RWPE1 (cell line): Measurements from ENCODE around the gene SCARF2.

Source experiments
- CTCF ChIA-PET: fragments of 350-600 bp; sonication (Branson Sonifier 250); formaldehyde crosslinking; extraction: SDS; loops from one replicate; lab custom pipeline; 2021; lab: Yijun Ruan, JAX
- POLR2A ChIA-PET: fragments of 400-600 bp; formaldehyde crosslinking; extraction: SDS; loops from one replicate; lab custom pipeline; 2020; ENCODE audit warnings: antibody characterized with exemption; ENCODE audit not compliant: low non-redundant PET; lab: Yijun Ruan, JAX
- DNase-seq: peaks from one replicate; pipeline ENCODE4 v3.0.0; 2012; ENCODE audit warnings: low spot score
- H3K27ac ChIP-seq: fragments of 450-650 bp; 2 replicates; pipeline ENCODE4 v1.5.1; 2017
- CTCF ChIP-seq: fragments of 450-650 bp; conservative IDR thresholded peaks from 2 replicates; pipeline ENCODE4 v1.5.1; 2017; ENCODE audit warnings: low read depth, mild to moderate bottlenecking

The SCARF2 gene

DNA sequence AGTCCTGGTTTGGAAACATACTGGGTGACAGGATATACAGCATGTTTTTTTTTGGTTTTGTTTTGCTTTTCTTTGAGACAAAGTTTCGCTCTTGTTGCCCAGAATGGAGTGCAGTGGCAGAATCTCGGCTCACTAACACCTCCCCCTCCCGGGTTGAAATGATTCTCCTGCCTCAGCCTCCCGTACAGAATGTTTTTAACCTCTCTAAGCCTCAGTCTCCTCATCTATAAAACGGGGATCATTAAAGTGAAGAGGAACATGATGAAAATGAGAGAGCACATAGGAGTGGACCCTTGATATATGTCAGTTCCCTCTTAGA, 28.1 kb upstream of the SCARF2 start:
- CTCF ChIA-PET, result no interaction called here
- H3K27ac ChIP-seq, result no peak overlapping the region
- POLR2A ChIA-PET, result no interaction called here
- DNase-seq, result no peak
- no peak for TF ChIP-seq CTCF

DNA sequence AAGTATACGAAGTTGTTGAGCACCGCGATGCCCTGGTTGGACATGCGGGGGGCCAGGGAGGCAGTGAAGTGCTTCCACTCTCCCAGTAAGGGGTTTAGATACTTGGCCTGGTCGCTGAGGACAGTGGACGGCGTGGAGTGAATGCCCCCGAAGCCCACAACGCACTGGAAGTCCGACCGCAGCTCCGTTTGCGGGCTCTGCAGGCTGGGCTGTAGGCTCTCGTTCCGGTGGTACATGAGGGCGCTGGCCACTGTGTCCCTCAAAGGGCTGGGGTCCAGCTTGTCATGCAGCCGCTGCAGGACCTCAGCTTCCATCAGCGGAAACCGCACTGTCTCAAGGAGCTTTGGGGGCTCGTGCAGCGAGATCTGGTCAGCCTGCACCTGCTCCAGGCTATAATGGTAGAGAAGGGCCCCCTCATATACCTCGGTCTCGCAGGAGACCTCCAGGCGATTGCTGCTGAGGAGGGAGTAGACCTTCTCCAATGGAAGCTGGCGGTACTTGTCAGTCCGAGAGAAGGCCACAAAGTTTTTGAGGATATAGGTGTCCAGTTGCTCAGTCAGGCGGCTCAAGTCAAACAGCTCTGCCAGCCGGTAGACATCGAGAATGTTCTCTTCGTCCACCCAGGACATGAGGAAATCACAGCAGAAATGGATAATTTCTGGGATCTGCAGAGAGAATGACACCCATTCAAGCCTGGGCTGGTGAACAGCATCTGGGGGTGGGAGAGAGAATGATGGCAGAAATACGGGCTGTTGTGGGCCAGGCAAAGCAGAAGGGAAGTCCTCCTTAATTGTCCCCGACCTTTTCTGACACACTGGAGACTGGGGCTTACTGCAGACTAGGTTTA, 27.5 kb upstream of the SCARF2 start:
- no peak for TF ChIP-seq CTCF
- no peak for DNase-seq
- POLR2A ChIA-PET, result no interaction called here
- H3K27ac ChIP-seq, result no peak overlapping the region
- CTCF ChIA-PET, result no interaction called here

GRCh38 chr22:20464096-20464614, 26.5 kb upstream of the SCARF2 start:
- TF ChIP-seq CTCF, result no peak
- ChIA-PET CTCF (interaction anchor here (0.5 kb wide), 1 partner anchor 46 kb away, joined by 4 read pairs; no protein-coding TSS in a partner anchor), POLR2A (no interaction called here)
- no peak overlapping the region for H3K27ac ChIP-seq
- DNase-seq, result no peak

- ChIA-PET POLR2A (no interaction called here), CTCF (interaction anchor here (0.5 kb wide), 1 partner anchor 45 kb away, joined by 4 read pairs; no protein-coding TSS in a partner anchor)
- H3K27ac ChIP-seq, result no peak overlapping the region
- DNase-seq, result no peak
- no peak for TF ChIP-seq CTCF
Measured at GRCh38 chr22:20463324-20464095, 25.9 kb upstream of the SCARF2 start.

DNA sequence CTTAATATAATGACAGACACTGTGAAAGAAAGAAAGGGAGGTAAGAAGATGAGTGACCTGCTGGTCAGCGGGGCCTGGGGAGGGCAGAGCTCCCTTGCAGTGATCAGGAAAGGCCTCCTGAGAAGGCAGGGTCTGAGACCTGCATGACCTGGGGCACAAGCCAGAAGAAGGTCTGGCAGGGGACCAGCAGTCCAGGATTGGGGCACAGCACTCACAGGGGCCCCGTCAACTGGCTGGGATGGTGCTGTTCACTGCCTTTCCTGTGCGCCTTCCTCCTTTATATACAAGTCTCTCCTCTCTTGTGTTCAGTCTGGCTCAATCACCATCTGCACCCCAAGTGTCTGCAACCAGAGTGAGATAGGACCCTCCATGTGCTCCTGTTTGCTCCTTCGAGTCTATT, 22.2 kb upstream of the SCARF2 start:
- POLR2A ChIA-PET, result no interaction called here
- H3K27ac ChIP-seq, result no peak overlapping the region
- no peak for DNase-seq
- CTCF ChIA-PET, result no interaction called here
- TF ChIP-seq CTCF, result no peak

DNA sequence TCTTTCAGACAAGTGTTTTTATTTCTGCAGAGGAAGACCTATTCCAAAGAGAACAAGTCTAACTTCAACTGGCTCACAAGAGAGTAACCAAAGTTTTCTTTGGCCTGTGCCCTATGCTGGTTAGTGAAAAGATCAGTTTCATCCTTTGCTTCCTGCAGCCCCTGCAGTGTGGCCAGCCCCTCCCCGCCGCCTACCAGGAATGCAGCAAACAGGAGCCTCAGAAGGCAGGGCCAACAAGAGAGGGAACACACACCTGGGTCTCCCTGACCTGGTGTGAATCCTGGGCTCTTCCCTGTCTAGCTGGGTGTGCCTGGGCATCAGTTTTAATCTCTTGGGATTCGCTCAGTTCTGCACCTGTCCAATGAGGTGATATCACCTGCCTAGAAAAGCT, 21.5 kb upstream of the SCARF2 start:
- no peak overlapping the region for H3K27ac ChIP-seq
- CTCF ChIA-PET, result no interaction called here
- no peak for TF ChIP-seq CTCF
- POLR2A ChIA-PET, result no interaction called here
- no peak for DNase-seq
